NCI-H2029 treated with DMSO at 0.1 percent for 48 hours (cell line): ENCODE data around the gene ISLR2.
"Not testable (repeated sequence)": the region's sequence is repeated elsewhere in the genome, so short reads cannot be mapped to it uniquely, and the experiment has no call there.

Source experiments
- DNase-seq: peaks from one replicate; lab custom pipeline; 2025; lab: John Stamatoyannopoulos, UW

The ISLR2 gene

GRCh38 chr15:74157868-74158827, 27.8 kb downstream of the ISLR2 start:
- no peak for DNase-seq

GRCh38 chr15:74158855-74159650, 28.7 kb downstream of the ISLR2 start:
- DNase-seq, result no peak

GRCh38 chr15:74159773-74160172, 29.4 kb downstream of the ISLR2 start:
- DNase-seq, result no peak

GRCh38 chr15:74160390-74160789, 30.0 kb downstream of the ISLR2 start:
- DNase-seq, result not testable (repeated sequence)

GRCh38 chr15:74162195-74162536, 31.8 kb downstream of the ISLR2 start:
- DNase-seq, result not testable (repeated sequence)

GRCh38 chr15:74165461-74165860, 35.1 kb downstream of the ISLR2 start:
- DNase-seq, result no peak

- DNase-seq, result no peak
Observed at GRCh38 chr15:74167891-74168331, 37.5 kb downstream of the ISLR2 start.

- no peak for DNase-seq
Observed at GRCh38 chr15:74168711-74169126, 38.3 kb downstream of the ISLR2 start.

GRCh38 chr15:74170071-74170844, 39.9 kb downstream of the ISLR2 start:
- no peak for DNase-seq

GRCh38 chr15:74170875-74171578, 40.6 kb downstream of the ISLR2 start:
- DNase-seq, result no peak

- DNase-seq, result no peak
Observed at GRCh38 chr15:74171965-74172541, 41.7 kb downstream of the ISLR2 start.

GRCh38 chr15:74172701-74173379, 42.5 kb downstream of the ISLR2 start:
- DNase-seq, result no peak

- DNase-seq, result no peak
Observed at GRCh38 chr15:74173380-74174218, 43.2 kb downstream of the ISLR2 start, which contains the start of gene ISLR. Gene ISLR, plus strand, starts transcription at chr15:74173710. Its CDS starts 1,149 bp downstream, at chr15:74174859.

GRCh38 chr15:74174219-74174957, 44.0 kb downstream of the ISLR2 start:
- DNase-seq, result no peak

- DNase-seq, result no peak
Observed at GRCh38 chr15:74174958-74175253, 44.5 kb downstream of the ISLR2 start.

- DNase-seq, result no peak
Observed at GRCh38 chr15:74175271-74176191, 45.1 kb downstream of the ISLR2 start.

GRCh38 chr15:74176262-74177214, 46.2 kb downstream of the ISLR2 start:
- DNase-seq, result no peak
